Stomach smooth muscle (tissue), 2 donors: Measurements from ENCODE around the gene LGALSL.

ENCODE experiments used
- H3K27ac ChIP-seq: one replicate; pipeline ENCODE4 v1.7.0; 2013; ENCODE audit warnings: mild to moderate bottlenecking, low read length, inconsistent platforms
- H3K27me3 ChIP-seq, 2 donors: one replicate each; pipeline ENCODE4 v1.7.0; 2013; ENCODE audit warnings: low read length in 2 of 2; ENCODE audit not compliant: insufficient read depth in 2 of 2, control insufficient read depth in 1 of 2
- H3K36me3 ChIP-seq, 2 donors: one replicate each; pipeline ENCODE4 v1.7.0; 2013; ENCODE audit warnings: low read length in 2 of 2; ENCODE audit not compliant: control insufficient read depth in 2 of 2, insufficient read depth in 2 of 2
- H3K4me1 ChIP-seq: one replicate; pipeline ENCODE4 v1.7.0; 2013; ENCODE audit warnings: low read length; ENCODE audit not compliant: control insufficient read depth, insufficient read depth
- H3K4me3 ChIP-seq, 2 donors: one replicate each; pipeline ENCODE4 v1.7.0; 2013; ENCODE audit warnings: low read length in 2 of 2
- H3K9ac ChIP-seq, 2 donors: one replicate each; pipeline ENCODE4 v1.7.0; 2013; ENCODE audit warnings: low read length in 2 of 2, mild to moderate bottlenecking in 1 of 2
- H3K9me3 ChIP-seq, 2 donors: one replicate each; pipeline ENCODE4 v1.7.0; 2013; ENCODE audit warnings: low read length in 2 of 2; ENCODE audit not compliant: control insufficient read depth in 2 of 2
- donor health status: healthy.
- donor health status: Pancreatic carcinoma.

Gene LGALSL

DNA sequence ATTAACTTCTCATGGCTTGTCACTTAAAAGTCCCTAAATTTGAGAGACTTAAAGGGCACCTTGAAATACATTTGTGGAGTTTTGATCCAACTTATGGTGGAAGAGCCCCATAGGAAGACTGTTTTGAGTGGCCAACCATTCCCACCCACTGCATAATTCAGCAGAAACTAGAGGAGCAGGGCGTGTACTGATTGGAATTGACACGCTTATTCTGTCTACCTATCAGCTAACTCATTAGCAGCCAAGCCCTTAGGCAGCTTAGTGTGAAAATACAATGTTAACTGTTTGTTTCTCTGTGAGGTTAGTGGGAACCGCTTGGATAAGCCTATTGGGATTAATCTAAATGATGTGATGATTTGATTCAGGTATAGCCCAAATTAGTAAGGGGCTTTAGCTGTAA, 6.4 kb downstream of the LGALSL start:
- H3K4me1 ChIP-seq: no peaks in the 10 kb centered on the region
- no peaks in the 10 kb centered on the region for H3K27me3 ChIP-seq
- H3K27ac ChIP-seq: no peak overlapping the region
- H3K9ac ChIP-seq: no peak overlapping the region
- H3K4me3 ChIP-seq: no peak overlapping the region
- H3K9me3 ChIP-seq: no peaks in the 10 kb centered on the region
- peaks cover 0 to 4% of the 10 kb centered on the region in 2 donors for H3K36me3 ChIP-seq

DNA sequence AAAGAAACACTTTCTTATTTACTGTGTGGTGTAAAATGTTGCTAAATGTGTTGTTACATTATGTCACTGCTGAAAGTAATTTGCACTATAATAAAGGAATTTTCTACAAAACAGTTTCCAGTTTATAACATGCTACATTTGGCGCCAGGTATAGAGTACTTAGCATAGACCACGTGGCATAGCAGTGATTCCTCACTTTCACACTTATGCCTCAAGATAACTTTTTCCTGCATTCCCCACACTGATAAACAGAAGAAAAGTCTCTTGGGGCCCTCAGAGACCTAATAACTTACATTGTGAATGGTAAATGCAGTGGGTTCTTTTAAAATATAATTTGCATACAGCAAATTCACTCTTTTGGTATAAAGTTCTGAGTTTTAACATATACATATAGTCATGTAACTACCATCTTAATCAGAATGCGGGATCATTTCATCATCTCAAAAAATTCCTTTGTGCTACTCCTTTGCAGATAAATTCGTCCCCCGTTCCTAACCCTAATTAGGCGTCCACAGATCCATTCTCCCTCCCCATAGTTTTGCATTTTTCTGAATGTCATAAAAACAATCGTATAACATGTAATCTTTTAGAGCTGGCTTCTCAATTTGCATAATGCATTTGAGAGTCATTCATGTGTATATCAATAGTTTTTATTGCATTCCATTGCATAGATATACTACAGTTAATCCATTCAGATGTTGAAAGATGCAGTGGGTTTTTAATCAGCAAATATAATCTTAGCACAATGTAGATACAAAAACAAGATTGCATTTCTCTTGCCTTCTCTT, 7.5 kb downstream of the LGALSL start:
- Histone ChIP-seq H3K4me3 (no peak overlapping the region), H3K27ac (no peak overlapping the region)

DNA sequence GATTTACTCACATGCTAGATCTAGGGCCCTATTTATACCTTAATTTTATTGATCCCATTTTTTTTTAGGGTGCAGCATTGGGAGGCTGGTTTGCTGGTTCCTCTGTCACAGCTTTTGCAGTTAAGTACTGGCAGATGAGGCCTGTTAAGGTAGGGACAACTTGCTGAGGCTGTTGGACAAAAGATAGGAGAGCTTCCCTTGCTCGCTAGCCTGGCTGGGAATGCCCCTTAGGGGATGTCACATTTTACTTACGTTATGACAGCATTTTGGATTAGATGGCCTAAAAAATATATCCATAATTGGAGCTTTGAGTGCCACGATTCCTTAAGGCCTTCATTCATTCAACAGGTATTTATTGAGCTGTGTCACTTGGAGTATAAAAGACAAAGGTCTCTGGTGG, 8.2 kb downstream of the LGALSL start:
- Histone ChIP-seq H3K9me3 (no peaks in the 10 kb centered on the region), H3K27ac (no peak overlapping the region), H3K36me3 (no peaks in the 10 kb centered on the region), H3K4me3 (no peak overlapping the region), H3K4me1 (no peaks in the 10 kb centered on the region), H3K9ac (no peak overlapping the region), H3K27me3 (no peaks in the 10 kb centered on the region)

More for the DNA sequence above, 7.5 kb downstream of the LGALSL start:
- no peaks in the 10 kb centered on the region for H3K27me3 ChIP-seq
- H3K9me3 ChIP-seq: no peaks in the 10 kb centered on the region
- H3K36me3 ChIP-seq: peaks cover 0 to 4% of the 10 kb centered on the region in 2 donors
- H3K9ac ChIP-seq: no peak overlapping the region
- H3K4me1 ChIP-seq: no peaks in the 10 kb centered on the region

DNA sequence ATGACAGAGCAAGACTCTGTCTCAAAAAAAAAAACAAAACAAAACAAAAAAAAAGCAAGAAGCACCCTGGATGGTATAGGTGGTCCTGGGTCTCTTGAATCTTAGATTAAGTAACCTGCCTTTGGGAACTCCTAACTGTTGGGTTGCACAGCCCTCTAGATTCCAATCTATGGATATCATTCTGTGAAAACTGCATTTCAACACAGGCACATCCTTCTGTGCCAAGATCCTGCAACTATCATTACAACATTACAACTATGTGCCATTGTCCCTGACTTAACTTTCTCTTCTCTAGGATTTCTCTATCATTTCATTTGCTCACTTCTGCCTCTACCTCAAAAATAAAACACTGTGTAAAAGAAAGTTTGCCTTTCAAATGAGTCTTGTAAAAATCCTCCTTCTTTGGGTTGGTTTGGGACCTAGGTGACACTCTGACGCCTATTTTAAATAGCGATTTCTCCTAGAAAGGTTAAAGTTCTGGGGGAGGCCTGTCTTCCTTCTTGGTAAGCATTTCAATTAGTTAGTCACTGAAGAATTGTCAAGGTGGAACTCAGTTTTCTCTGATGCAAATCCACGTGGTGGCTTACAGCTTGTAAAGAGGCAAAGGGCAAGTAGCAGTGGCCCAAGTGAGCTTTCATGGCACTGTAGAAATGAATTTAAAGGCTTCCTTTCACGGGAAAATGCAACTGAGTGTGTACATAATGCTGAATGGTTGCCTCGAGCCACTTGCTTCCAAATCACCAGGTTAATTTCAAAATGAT, 9.2 kb downstream of the LGALSL start:
- H3K36me3 ChIP-seq: no peaks in the 10 kb centered on the region
- no peak overlapping the region for H3K27ac ChIP-seq
- H3K4me3 ChIP-seq: no peak overlapping the region
- no peaks in the 10 kb centered on the region for H3K9me3 ChIP-seq
- no peak overlapping the region for H3K9ac ChIP-seq
- no peaks in the 10 kb centered on the region for H3K4me1 ChIP-seq
- H3K27me3 ChIP-seq: no peaks in the 10 kb centered on the region

DNA sequence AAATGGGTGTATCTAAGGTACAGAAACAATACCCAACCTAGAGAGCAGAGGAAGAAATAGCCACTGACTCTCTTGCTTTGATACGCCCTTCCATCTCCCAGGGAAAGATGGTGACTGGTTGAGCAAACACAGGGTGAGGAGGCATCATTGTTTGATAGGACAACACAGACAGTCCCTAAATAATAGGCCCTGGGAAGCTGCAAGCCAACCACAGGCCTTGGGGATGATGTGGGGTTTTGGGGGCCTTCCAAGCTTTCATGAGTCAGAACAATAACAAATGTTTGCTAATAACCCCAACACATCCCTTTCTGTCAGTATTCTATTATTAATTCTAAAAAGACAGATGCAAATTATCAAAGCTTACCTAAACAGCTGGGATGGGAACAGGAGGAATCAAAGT, 9.8 kb downstream of the LGALSL start:
- H3K36me3 ChIP-seq: no peaks in the 10 kb centered on the region
- no peak overlapping the region for H3K9ac ChIP-seq

DNA sequence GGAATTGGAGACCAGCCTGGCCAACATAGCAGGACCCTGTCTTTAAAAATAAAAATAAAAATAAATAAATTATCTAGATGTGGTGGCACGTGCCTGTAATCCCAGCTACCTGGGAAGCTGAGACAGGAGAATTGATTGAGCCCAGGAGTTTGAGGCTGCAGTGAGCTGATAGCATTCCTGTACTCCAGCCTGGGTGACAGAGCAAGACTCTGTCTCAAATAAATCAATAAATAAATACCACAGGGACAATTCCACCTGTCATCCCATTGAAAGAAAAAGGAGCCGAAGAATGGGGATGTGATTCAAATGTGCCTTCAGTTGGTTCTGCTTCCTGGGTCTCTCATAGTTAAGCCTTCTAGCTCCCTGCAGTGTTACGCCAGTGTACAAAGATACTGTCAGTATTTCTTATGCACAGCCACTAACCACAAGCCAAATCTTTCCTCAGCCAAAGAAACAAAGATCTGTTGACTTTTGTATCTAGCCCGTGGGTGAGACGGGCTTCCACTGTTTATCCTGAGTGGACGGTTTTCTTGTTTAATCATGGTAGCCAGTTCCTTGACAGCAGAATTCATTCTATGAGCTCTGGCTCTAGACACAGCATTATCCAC, 12.6 kb downstream of the LGALSL start:
- H3K9ac ChIP-seq: no peak overlapping the region
- H3K27me3 ChIP-seq: no peaks in the 10 kb centered on the region
- no peaks in the 10 kb centered on the region for H3K36me3 ChIP-seq
- H3K9me3 ChIP-seq: no peaks in the 10 kb centered on the region
- H3K27ac ChIP-seq: no peak overlapping the region
- no peaks in the 10 kb centered on the region for H3K4me1 ChIP-seq
- H3K4me3 ChIP-seq: no peak overlapping the region

More for the DNA sequence above, 9.8 kb downstream of the LGALSL start:
- Histone ChIP-seq H3K27ac (no peak overlapping the region), H3K4me3 (no peak overlapping the region), H3K9me3 (no peaks in the 10 kb centered on the region), H3K4me1 (no peaks in the 10 kb centered on the region), H3K27me3 (no peaks in the 10 kb centered on the region)

DNA sequence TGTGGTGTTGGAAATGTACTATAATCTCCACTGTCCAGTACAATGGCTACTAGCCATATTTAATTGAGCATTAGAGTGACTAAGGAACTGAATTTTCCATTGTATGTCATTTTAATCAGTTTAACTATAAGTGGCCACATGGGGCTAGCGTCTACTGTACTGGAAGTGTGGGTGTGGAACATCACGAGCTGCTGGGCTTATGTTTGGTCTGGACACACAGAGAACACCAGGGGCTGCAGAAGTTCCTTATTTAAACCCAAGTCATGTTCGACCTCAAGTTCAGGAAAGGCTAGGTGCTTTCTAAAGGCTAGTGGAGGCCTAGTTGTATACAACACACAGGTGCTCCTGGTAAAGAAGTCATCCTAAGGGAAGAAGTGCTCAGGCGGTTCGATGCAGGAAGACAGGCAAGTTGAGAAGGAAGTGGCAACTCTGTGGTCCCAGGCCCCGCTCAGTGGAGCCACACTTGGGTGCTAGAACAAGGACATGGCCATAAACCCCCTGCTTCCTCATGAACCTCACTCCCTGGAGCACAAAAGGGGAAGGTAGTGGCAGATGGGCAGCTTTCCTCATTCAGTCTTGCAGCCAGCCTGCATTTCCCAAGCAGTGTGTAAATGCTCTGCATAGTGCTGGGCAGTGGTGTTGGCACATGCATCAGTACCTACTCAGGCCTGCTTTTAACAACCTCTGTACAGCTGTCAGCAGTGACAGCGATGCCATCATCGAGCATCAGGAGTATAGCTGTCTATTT, 13.3 kb downstream of the LGALSL start:
- H3K4me3 ChIP-seq: no peak overlapping the region
- H3K27ac ChIP-seq: no peak overlapping the region
- H3K27me3 ChIP-seq: no peaks in the 10 kb centered on the region
- no peaks in the 10 kb centered on the region for H3K9me3 ChIP-seq
- no peaks in the 10 kb centered on the region for H3K36me3 ChIP-seq
- H3K9ac ChIP-seq: no peak overlapping the region
- H3K4me1 ChIP-seq: no peaks in the 10 kb centered on the region

DNA sequence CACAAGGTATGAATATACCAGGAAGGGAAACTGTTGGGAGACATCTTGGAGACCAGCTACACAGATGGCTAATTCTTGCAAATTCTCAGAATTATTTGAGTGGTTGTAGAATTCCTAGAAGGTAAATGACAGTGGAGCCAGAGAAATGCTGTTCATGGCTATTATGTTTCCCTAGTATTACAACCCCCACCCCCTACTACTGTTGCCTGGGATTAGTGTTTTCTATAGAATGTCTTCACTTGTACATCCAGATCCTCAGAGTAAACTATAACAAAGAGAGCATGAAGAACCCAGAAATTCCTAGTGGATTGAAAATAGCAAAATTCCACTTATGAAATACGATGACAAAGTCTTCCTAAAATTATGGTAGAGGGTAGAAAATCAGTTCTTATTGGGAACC, 15.3 kb downstream of the LGALSL start:
- Histone ChIP-seq H3K9ac (no peak overlapping the region), H3K4me1 (no peaks in the 10 kb centered on the region), H3K9me3 (no peaks in the 10 kb centered on the region), H3K27ac (no peak overlapping the region), H3K27me3 (no peaks in the 10 kb centered on the region), H3K36me3 (no peaks in the 10 kb centered on the region), H3K4me3 (no peak overlapping the region)

DNA sequence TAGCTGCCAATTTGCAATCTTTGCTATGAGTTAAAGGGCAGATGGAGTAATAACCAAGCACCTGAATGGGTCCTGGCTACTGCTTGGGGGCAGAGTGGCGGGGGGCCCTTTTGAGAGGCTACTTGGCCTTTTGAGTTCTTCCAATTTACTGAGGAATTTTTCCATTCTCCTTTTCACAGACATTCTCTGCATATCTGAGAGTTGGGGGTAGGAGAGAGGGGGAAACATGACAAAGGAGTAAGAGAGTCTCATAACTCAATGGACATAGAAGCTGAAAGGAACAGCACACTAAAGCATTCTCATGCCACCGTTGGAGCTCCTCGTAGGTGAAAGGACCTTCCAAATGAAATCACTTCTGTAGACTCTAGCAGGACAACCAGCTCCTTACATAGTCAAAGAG, 16.1 kb downstream of the LGALSL start:
- H3K27ac ChIP-seq: no peak overlapping the region
- no peak overlapping the region for H3K4me3 ChIP-seq
- no peaks in the 10 kb centered on the region for H3K9me3 ChIP-seq
- no peaks in the 10 kb centered on the region for H3K4me1 ChIP-seq
- no peaks in the 10 kb centered on the region for H3K36me3 ChIP-seq
- H3K27me3 ChIP-seq: no peaks in the 10 kb centered on the region
- H3K9ac ChIP-seq: no peak overlapping the region

DNA sequence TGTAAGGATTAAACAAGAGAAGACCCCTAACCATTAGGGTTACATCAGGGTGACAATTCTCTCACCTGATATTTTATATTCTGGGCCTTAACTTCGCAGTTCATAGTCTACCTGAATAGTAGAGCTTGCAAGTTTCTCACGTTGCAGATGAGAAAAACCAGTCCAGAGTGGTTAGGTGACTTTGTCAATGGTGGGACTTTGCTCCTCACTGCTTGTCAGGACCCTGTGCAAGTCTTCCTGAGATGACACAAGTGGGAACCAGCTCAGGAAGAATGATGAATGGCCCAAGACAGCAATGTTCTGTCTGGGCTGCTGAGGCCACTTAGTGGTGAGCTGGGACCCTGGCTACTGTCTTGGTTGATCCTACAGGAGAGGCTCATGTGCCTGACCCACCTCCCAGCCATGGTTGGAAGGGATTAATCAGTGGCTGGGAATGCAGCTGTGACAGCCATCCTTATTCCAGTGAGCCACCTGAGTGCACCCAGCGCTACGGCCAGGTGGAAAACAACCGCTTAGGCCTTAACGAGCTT, 16.9 kb downstream of the LGALSL start:
- no peak overlapping the region for H3K9ac ChIP-seq
- no peak overlapping the region for H3K4me3 ChIP-seq
- H3K27ac ChIP-seq: no peak overlapping the region
- H3K9me3 ChIP-seq: no peaks in the 10 kb centered on the region
- no peaks in the 10 kb centered on the region for H3K27me3 ChIP-seq
- H3K36me3 ChIP-seq: no peaks in the 10 kb centered on the region
- no peaks in the 10 kb centered on the region for H3K4me1 ChIP-seq
